Measurements from ENCODE around the gene YBX2.
"Not testable (repeated sequence)": the region's sequence is repeated elsewhere in the genome, so short reads cannot be mapped to it uniquely, and the experiment has no call there.

YBX2 gene

GRCh38 chr17:7294614-7295153 lies at the start of gene YBX2:
Gene YBX2, minus strand, starts transcription at chr17:7294639. Its CDS starts 139 bp downstream, at chr17:7294500.
- peak; percentile 27 for DNase-seq

DNA sequence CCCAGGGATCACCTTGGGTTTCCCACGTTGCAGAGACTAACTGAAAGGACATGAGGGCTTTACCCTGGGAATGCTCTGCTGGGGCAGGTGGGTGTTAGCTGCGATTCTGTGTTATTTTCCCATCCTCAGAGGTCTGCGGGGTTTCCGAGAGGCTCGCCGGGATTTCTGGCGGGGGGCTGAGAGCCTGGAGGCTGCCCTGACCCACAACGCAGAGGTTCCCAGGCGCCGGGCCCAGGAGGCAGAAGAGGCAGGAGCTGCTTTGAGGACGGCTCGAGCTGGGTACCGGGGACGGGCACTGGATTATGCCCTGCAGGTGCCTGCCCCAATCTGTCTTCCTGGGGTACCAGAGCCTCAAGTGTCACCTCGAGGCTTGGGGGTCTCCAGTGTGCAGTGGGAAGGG lies 48.8 kb upstream of the YBX2 start:
- DNase-seq = no peak

DNA sequence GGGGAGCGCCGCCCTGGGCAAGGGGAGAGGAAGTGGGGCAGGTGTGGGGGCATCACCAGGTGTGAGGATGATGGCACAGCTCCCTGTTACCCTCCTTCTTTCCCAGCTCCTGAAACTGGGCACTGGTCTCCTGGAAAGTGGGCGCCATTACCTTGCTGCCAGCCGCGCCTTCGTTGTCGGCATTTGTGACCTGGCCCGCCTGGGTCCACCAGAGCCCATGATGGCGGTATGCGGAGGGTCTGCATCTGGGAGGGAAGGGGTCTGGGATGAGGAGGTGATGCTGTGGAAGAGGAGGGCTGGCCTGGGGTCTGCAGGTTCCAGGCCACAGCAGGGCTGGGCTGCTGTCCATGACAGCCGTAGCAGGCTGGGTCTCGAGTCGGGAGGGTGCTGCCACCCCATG lies 47.4 kb upstream of the YBX2 start:
- no peak for DNase-seq

- DNase-seq = no peak
These were observed 45.7 kb upstream of the YBX2 start for GRCh38 chr17:7340179-7340578.

- DNase-seq = not testable (repeated sequence)
These were observed 43.2 kb upstream of the YBX2 start for GRCh38 chr17:7337600-7337999.

DNA sequence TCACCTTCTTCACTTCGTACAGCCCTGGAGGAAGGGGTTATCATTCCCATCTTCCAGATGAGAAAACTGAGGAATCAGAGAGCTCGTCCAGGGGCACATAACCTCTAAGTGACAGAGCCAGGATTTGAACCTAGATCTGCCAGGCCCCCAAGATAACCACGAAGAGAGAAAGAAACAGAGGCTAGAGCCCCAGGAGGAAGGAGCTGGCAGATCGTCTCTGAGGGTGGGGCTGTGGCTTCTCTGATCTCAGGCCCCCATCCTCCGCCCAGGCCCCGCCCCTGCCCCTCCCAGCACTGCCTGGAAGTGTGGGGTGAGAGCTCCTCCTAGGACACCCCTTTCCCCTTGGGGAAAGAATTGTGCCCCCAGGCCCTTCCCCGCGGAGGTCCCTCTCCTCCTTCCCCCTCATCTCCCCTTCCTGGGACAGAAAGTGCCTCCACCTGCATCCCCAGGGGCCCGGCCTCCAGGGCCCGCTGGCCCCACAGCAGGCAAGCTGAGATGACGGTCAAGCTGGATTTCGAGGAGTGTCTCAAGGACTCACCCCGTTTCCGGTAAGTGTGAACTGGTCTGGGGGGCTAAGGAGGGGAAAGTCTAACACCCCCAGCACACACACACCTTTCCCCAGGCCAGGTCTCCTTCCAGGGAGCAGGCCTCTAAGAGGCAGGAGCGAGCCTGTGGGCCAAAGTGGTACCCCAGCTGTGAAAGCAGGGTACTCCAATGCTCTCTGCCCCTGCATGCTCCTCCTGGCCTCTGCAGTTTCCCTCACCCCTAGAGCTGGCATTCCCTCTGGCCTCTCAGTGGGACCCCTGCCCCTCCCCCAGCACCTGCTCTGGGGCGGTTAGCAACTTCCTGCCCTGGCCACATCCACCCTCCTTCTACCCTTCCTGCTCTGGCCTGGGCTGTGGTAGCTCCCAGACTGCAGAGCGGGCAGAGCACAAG lies 42.1 kb upstream of the YBX2 start, which contains the start of gene ACAP1:
TSS of gene ACAP1 (plus strand) at position 290 of the 936 bp plus-strand sequence. CDS start at position 496, 206 bp downstream.
- no peak for DNase-seq

DNA sequence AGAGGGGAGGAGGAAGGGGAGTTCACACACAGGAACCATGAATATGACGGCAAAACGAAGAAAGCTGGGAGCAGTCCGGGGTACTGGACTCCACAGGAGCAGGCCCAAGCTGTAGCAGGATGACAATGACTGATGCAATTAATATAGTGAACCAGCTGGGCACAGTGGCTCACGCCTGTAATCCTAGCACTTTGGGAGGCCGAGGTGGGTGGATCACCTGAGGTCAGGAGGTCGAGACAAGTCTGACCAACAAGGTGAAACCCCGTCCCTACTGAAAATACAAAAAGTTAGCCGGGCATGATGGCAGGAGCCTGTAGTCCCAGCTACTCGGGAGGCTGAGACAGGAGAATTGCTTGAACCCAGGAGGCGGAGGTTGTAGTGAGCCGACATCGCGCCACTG lies 41.3 kb upstream of the YBX2 start:
- not testable (repeated sequence) for DNase-seq

DNA sequence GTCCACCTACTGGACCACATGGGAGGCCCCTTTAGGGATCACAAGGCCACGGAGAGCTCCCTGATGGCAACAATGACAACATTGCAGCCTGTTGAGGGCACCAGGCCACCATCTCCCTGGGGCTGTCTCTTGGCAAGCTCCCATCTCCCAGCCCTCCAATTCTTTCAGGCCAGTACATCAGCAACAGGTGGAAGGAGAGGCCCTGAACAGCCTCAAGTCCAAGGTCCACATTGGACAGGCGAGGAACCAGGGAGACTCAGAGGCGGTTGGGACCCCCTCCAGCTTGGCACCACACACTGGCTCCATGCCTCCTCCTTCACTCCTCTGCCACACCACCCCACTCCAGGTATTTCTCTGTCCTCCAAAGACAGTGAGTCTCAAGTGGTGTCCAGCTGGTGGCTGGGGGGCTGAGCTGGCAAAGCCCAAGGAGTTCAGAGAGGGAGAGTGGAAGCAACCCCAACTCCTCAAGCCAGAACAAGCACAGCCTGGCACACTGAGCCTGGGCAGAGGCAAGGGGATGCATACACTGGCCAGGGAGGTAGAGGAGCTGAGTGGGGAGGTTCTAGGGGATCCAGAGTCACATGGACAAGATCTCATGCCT lies 40.6 kb upstream of the YBX2 start:
- no peak for DNase-seq

- DNase-seq = not testable (repeated sequence)
These were observed 38.2 kb upstream of the YBX2 start for GRCh38 chr17:7332600-7333069.

DNA sequence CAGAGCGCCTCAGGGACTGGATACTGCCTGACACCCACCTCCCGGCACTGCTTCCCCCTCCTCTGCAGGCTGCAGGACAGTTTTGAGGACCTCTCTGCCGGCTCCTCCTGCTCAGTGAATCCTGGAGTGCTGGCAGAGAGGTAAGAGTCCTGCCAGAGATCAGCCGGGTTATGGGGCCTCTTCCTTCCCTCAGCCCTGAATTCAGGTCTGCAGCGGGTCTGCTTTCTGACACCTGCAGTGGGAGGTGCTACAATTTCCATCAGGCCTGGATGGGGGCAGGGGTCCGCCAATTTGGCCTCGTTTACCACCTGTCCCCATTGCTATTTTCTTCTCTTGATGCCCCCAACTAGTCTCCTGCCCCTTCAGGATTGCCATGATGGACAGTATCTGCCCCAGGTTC lies 37.7 kb upstream of the YBX2 start:
- no peak for DNase-seq

GRCh38 chr17:7330638-7331015 lies 36.2 kb upstream of the YBX2 start:
- DNase-seq = no peak

- peak; percentile 81 for DNase-seq
These were observed 35.7 kb upstream of the YBX2 start for GRCh38 chr17:7329997-7330637.

- DNase-seq = peak; percentile 99
These were observed 35.0 kb upstream of the YBX2 start for GRCh38 chr17:7329374-7329996.

DNA sequence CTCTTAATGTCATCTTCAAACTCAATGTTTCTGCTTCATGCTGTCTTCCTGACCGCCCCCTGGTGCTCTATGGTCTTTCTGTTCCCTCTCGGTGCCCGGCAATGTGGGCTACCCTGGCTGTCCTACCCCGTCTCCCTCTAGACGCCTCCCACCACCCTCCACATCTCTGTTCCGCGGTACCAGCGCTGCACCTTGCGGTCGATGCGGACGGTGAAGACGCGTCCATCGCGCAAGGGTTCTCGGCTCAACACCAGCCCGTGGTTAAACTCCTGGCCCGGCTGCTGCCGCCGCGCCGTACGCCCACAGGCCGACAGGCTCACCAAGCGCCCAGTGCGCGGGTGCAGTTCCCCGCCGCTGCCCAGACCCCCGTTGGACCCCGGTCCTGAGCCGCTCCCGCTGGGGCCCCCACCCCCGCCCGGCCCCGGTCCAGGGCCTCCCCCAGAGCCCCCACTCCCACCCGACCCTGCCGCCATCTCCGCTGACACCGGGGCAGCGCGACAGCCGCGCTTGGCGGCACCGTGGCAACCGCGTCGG lies 34.5 kb upstream of the YBX2 start, which contains the start of gene NEURL4:
TSS of gene NEURL4 (minus strand) at position 496 of the 534 bp plus-strand sequence. CDS start at position 473, 23 bp downstream.
- no peak for DNase-seq

DNA sequence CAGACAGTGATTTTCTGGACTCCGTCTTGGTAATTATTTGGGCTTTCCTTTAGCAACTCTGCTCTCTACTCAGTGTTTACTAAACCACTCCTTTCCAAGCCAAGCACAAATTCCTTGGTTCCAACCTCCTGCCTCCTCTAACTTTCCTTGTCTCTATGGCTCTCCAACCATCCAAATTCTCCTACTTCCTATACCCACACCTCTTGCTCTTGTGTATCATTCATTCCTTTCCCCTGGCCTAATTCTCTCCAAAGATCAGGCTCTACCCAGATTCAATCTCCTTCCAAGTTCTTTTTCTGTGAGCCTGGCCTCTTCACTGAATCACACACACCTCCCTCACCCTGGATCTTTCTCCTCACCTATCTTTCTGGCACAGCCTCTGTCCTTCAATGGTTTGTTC lies 33.6 kb upstream of the YBX2 start:
- no peak for DNase-seq

DNA sequence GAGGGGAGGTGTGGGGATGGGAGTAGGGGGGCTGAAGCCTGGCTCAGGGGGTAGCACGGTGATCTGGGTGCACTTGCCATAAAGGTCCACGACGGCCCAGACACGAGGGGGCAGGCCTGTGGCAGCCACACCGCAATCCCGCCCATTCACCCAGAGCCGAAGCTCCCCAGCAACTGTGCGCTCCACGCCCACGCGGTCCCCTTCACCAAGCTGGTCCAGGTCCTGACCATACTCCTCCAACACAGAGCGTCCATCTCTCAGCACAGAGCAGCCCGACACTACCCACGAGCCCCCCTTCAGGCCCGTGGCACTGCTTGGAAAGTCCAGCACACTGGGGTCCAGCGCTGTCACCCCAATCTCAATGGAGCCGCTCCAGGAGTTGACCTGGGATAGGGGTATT lies 33.1 kb upstream of the YBX2 start:
- no peak for DNase-seq

GRCh38 chr17:7327056-7327455 lies 32.6 kb upstream of the YBX2 start:
- DNase-seq = no peak

DNA sequence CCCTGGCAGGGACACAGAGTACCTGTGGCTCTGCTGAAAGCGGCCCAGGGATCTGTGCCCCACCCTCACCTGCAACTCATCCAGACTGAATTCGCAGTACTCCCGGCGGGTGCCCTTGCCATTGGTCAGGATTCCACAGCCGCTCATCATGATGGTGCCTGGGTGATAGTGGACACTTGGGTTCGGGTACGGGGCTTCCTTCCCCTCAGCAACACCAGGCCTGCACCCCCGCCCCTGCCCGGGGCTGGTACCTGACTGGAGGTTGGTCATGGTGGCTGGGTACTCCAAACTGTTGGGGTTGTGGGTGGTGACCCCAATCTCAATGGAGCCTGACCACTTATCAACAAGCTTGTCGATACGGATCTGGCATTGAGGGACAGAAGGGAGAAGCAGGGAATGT lies 31.7 kb upstream of the YBX2 start:
- DNase-seq = no peak

GRCh38 chr17:7325031-7325528 lies 30.6 kb upstream of the YBX2 start:
- no peak for DNase-seq

- DNase-seq = no peak
These were observed 30.0 kb upstream of the YBX2 start for GRCh38 chr17:7324438-7324779.

- no peak for DNase-seq
These were observed 29.4 kb upstream of the YBX2 start for GRCh38 chr17:7323731-7324437.

Measured in fibroblast of upper back skin (primary cell).